PC-3 (cell line): ENCODE data around the gene PCDHGB7. TPM values are rescaled to one million over a fixed set of nuclear protein-coding genes. Genes with fewer than 3 reads are reported as not detected.

Experiments
- ATAC-seq: fragments of 200-7000 bp; cut with Tn5 transposase; 2 replicates; pipeline ENCODE4 v1.9.1; 2020; ENCODE audit warnings: mild to moderate bottlenecking, moderate library complexity
- BruUV-seq: library from RNA; stranded (reverse); fragments of 400-500 nt; replicated peaks from 2 replicates; lab custom pipeline; 2021; lab: Mats Ljungman, UMichigan
- CTCF ChIA-PET: fragments of 300-600 bp; sonication (Branson Sonifier 250); formaldehyde crosslinking; loops from one replicate; lab custom pipeline; 2022; ENCODE audit warnings: antibody characterized with exemption; lab: Charles Lee
- POLR2A ChIA-PET: fragments of 300-600 bp; sonication (Branson Sonifier 250); formaldehyde crosslinking; loops from one replicate; lab custom pipeline; 2022; ENCODE audit warnings: antibody characterized with exemption; ENCODE audit not compliant: unreplicated experiment; lab: Charles Lee
- DNase-seq: peaks from one replicate; pipeline ENCODE4 v3.0.0-alpha.2; 2015
- H2AFZ ChIP-seq: fragments of 300-600 bp; sonication (generic); 2 replicates; pipeline ENCODE4 v1.6.0; 2016; ENCODE audit warnings: antibody characterized with exemption, low read length
- H3F3A ChIP-seq: fragments of 300-600 bp; sonication (generic); one replicate; pipeline ENCODE4 v1.6.0; 2017; ENCODE audit warnings: antibody characterized with exemption, low read length, control low read depth, mild to moderate bottlenecking; ENCODE audit not compliant: unreplicated experiment
- H3K27ac ChIP-seq: fragments of 300-600 bp; sonication (generic); 2 replicates; pipeline ENCODE4 v1.5.1; 2016; ENCODE audit warnings: mild to moderate bottlenecking, low read length
- H3K27me3 ChIP-seq: fragments of 300-600 bp; sonication (generic); 2 replicates; pipeline ENCODE4 v1.6.1; 2016; ENCODE audit warnings: low read length, mixed read lengths
- H3K36me3 ChIP-seq: fragments of 300-600 bp; sonication (generic); 2 replicates; pipeline ENCODE4 v1.6.1; 2016; ENCODE audit warnings: low read depth, mixed run types, low read length, mixed read lengths
- H3K4me1 ChIP-seq: fragments of 300-600 bp; sonication (generic); 2 replicates; pipeline ENCODE4 v1.5.1; 2016; ENCODE audit warnings: low read length; ENCODE audit not compliant: insufficient read depth
- H3K4me2 ChIP-seq: fragments of 300-600 bp; sonication (generic); 2 replicates; pipeline ENCODE4 v1.6.0; 2016; ENCODE audit warnings: low read length
- H3K4me3 ChIP-seq: fragments of 300-600 bp; sonication (generic); 2 replicates; pipeline ENCODE4 v1.5.1; 2016; ENCODE audit warnings: mild to moderate bottlenecking, low read length, mixed read lengths
- H3K79me2 ChIP-seq: fragments of 300-600 bp; sonication (generic); 2 replicates; pipeline ENCODE4 v1.6.1; 2017; ENCODE audit warnings: low read length, mixed read lengths
- H3K9ac ChIP-seq: fragments of 300-600 bp; sonication (generic); 2 replicates; pipeline ENCODE4 v1.6.0; 2016; ENCODE audit warnings: mild to moderate bottlenecking, low read length
- H3K9me2 ChIP-seq: fragments of 300-600 bp; sonication (generic); replicated peaks from 2 replicates; pipeline ENCODE4 v1.6.1; 2016; ENCODE audit warnings: mixed run types, low read length, mixed read lengths
- H3K9me3 ChIP-seq: fragments of 300-600 bp; sonication (generic); 2 replicates; pipeline ENCODE4 v1.6.1; 2016; ENCODE audit warnings: low read length, mixed read lengths
- H4K20me1 ChIP-seq: fragments of 300-600 bp; sonication (generic); 2 replicates; pipeline ENCODE4 v1.6.1; 2016; ENCODE audit warnings: low read length, mixed read lengths
- EZH2 ChIP-seq: fragments of 300-600 bp; sonication (generic); IDR thresholded peaks from one replicate; pipeline ENCODE4 v1.6.1; 2017; ENCODE audit warnings: antibody characterized with exemption, mild to moderate bottlenecking, low read length; ENCODE audit not compliant: unreplicated experiment
- EZH2phosphoT487 ChIP-seq: fragments of 300-600 bp; sonication (generic); IDR thresholded peaks from 2 replicates; pipeline ENCODE4 v1.6.1; 2018; ENCODE audit warnings: mild to moderate bottlenecking, antibody characterized with exemption, low read length, borderline replicate concordance
- intact Hi-C: fragments of 100-400 bp; cut with micrococcal nuclease; formaldehyde crosslinking; loops from 2 replicates; pipeline ENCODE4 v1.9.0; 2023
- total RNA-seq: library from RNA; depleted of rRNA; stranded (reverse); fragments of >200 nt; gene quantifications from 2 replicates; pipeline ENCODE4 v1.2.3, GENCODE V29; 2014; rRNA removed
- TF ChIP-seq, protein P1 (sequence below): fragments of 300-600 bp; sonication (generic); conservative IDR thresholded peaks from 2 replicates; pipeline ENCODE4 v1.5.1; 2017; ENCODE audit warnings: antibody characterized with exemption, low read depth, mild to moderate bottlenecking, low read length

The PCDHGB7 gene
- total RNA-seq, 1 experiment from 2014 or later = 0.44 TPM

- no peaks in the 10 kb centered on the region for H3F3A ChIP-seq
- TF ChIP-seq EZH2phosphoT487 (no peak), EZH2 (no peak)
- TF ChIP-seq, protein P1, sequence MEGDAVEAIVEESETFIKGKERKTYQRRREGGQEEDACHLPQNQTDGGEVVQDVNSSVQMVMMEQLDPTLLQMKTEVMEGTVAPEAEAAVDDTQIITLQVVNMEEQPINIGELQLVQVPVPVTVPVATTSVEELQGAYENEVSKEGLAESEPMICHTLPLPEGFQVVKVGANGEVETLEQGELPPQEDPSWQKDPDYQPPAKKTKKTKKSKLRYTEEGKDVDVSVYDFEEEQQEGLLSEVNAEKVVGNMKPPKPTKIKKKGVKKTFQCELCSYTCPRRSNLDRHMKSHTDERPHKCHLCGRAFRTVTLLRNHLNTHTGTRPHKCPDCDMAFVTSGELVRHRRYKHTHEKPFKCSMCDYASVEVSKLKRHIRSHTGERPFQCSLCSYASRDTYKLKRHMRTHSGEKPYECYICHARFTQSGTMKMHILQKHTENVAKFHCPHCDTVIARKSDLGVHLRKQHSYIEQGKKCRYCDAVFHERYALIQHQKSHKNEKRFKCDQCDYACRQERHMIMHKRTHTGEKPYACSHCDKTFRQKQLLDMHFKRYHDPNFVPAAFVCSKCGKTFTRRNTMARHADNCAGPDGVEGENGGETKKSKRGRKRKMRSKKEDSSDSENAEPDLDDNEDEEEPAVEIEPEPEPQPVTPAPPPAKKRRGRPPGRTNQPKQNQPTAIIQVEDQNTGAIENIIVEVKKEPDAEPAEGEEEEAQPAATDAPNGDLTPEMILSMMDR = no peak
- H3K9ac ChIP-seq = no peak overlapping the region
- no peaks in the 10 kb centered on the region for H3K9me2 ChIP-seq
- H4K20me1 ChIP-seq = no peaks in the 10 kb centered on the region
- ChIA-PET POLR2A (no interaction called here), CTCF (no interaction called here)
- 0 out of 2 replicates have a peak, but pooled peaks cover 4% of the 10 kb centered on the region for H3K9me3 ChIP-seq
- DNase-seq = no peak
- no peaks in the 10 kb centered on the region for H3K79me2 ChIP-seq
- H3K4me2 ChIP-seq = no peak overlapping the region
- H3K27ac ChIP-seq = no peak overlapping the region
- no peak overlapping the region for H2AFZ ChIP-seq
- no peaks in the 10 kb centered on the region for H3K27me3 ChIP-seq
- H3K4me3 ChIP-seq = no peak overlapping the region
- intact Hi-C loops = no loop called here
- BruUV-seq = no TSS peak
- ATAC-seq = no peak
- H3K4me1 ChIP-seq = no peaks in the 10 kb centered on the region
- no peaks in the 10 kb centered on the region; the same call in 1 of the 2 replicates for H3K36me3 ChIP-seq
Observed at GRCh38 chr5:141441571-141442170, 24.2 kb downstream of the PCDHGB7 start.

- Histone ChIP-seq H3F3A (no peaks in the 10 kb centered on the region), H3K79me2 (no peaks in the 10 kb centered on the region), H3K4me3 (no peak overlapping the region), H3K9me2 (no peaks in the 10 kb centered on the region), H3K27me3 (no peaks in the 10 kb centered on the region), H3K9me3 (no peaks in the 10 kb centered on the region), H3K4me1 (no peaks in the 10 kb centered on the region), H3K9ac (no peak overlapping the region), H3K4me2 (no peak overlapping the region), H4K20me1 (no peaks in the 10 kb centered on the region), H3K27ac (no peak overlapping the region), H3K36me3 (no peaks in the 10 kb centered on the region), H2AFZ (no peak overlapping the region)
- ChIA-PET POLR2A (no interaction called here), CTCF (no interaction called here)
- no peak for DNase-seq
- intact Hi-C loops = no loop called here
- no TSS peak for BruUV-seq
- ATAC-seq = no peak
- TF ChIP-seq EZH2 (no peak), EZH2phosphoT487 (no peak)
- TF ChIP-seq, protein P1 = no peak
Observed at GRCh38 chr5:141465351-141465750, 47.9 kb downstream of the PCDHGB7 start.

Other genes starting within 250 kb of the PCDHGB7 start
- gene PCDHB7, start 245.0 kb upstream of the PCDHGB7 start, total RNA-seq = 0.22 TPM in 1 of 2 replicates, not detected in the other
- gene PCDHB8, start 239.9 kb upstream of the PCDHGB7 start, total RNA-seq = 0.22 and 0.40 TPM in 2 replicates
- gene PCDHB16, start 235.3 kb upstream of the PCDHGB7 start, total RNA-seq = 0.46 TPM in 1 of 2 replicates, not detected in the other
- gene PCDHB9, start 230.5 kb upstream of the PCDHGB7 start, total RNA-seq = 0.23 and 0.73 TPM in 2 replicates
- 0.33 and 0.35 TPM in 2 replicates for gene PCDHB10, start 225.3 kb upstream of the PCDHGB7 start, total RNA-seq
- 0.40 and 0.69 TPM in 2 replicates for gene PCDHB11, start 218.1 kb upstream of the PCDHGB7 start, total RNA-seq
- 0.15 and 0.63 TPM in 2 replicates for gene PCDHB12, start 209.0 kb upstream of the PCDHGB7 start, total RNA-seq
- gene PCDHB13, start 203.8 kb upstream of the PCDHGB7 start, total RNA-seq = 0.40 and 0.52 TPM in 2 replicates
- 0.58 and 0.87 TPM in 2 replicates for gene PCDHB14, start 194.3 kb upstream of the PCDHGB7 start, total RNA-seq
- not detected in 2 replicates for gene PCDHB15, start 172.3 kb upstream of the PCDHGB7 start, total RNA-seq
- 0.18 and 0.40 TPM in 2 replicates for gene SLC25A2, start 113.6 kb upstream of the PCDHGB7 start, total RNA-seq
- gene TAF7, start 96.9 kb upstream of the PCDHGB7 start, total RNA-seq = 27.6 and 32.3 TPM in 2 replicates
- 0.04 and 0.06 TPM in 2 replicates for gene PCDHGA1, start 87.2 kb upstream of the PCDHGB7 start, total RNA-seq
- not detected in 2 replicates for gene PCDHGA2, start 78.9 kb upstream of the PCDHGB7 start, total RNA-seq
- not detected in 2 replicates for gene PCDHGA3, start 73.8 kb upstream of the PCDHGB7 start, total RNA-seq
- gene PCDHGB1, start 67.6 kb upstream of the PCDHGB7 start, total RNA-seq = 0.04 TPM in 1 of 2 replicates, not detected in the other
- gene PCDHGA4, start 62.7 kb upstream of the PCDHGB7 start, total RNA-seq = 0.04 TPM in 1 of 2 replicates, not detected in the other
- gene PCDHGB2, start 57.7 kb upstream of the PCDHGB7 start, total RNA-seq = 1.4 and 2.2 TPM in 2 replicates
- gene PCDHGA5, start 53.5 kb upstream of the PCDHGB7 start, total RNA-seq = 0.98 and 2.4 TPM in 2 replicates
- gene PCDHGB3, start 47.4 kb upstream of the PCDHGB7 start, total RNA-seq = 1.2 and 1.3 TPM in 2 replicates
- 1.3 and 1.6 TPM in 2 replicates for gene PCDHGA6, start 43.8 kb upstream of the PCDHGB7 start, total RNA-seq
- gene PCDHGA7, start 34.9 kb upstream of the PCDHGB7 start, total RNA-seq = 0.51 and 0.75 TPM in 2 replicates
- gene PCDHGB4, start 30.0 kb upstream of the PCDHGB7 start, total RNA-seq = 0.73 and 1.3 TPM in 2 replicates
- gene PCDHGA8, start 25.0 kb upstream of the PCDHGB7 start, total RNA-seq = 0.23 and 0.51 TPM in 2 replicates
- 9.0 and 10.3 TPM in 2 replicates for gene PCDHGB5, start 19.7 kb upstream of the PCDHGB7 start, total RNA-seq
- gene PCDHGA9, start 14.9 kb upstream of the PCDHGB7 start, total RNA-seq = 1.9 and 2.9 TPM in 2 replicates
- gene PCDHGB6, start 9.7 kb upstream of the PCDHGB7 start, total RNA-seq = 1.1 and 1.8 TPM in 2 replicates
- 0.23 and 0.84 TPM in 2 replicates for gene PCDHGA10, start 4.7 kb upstream of the PCDHGB7 start, total RNA-seq
- gene PCDHGA11, start 3.4 kb downstream of the PCDHGB7 start, total RNA-seq = 0.66 and 0.92 TPM in 2 replicates
- 0.11 and 0.52 TPM in 2 replicates for gene PCDHGA12, start 12.8 kb downstream of the PCDHGB7 start, total RNA-seq
- 0.35 and 2.1 TPM in 2 replicates for gene PCDHGC3, start 58.3 kb downstream of the PCDHGB7 start, total RNA-seq
- 0.58 and 1.5 TPM in 2 replicates for gene PCDHGC4, start 67.4 kb downstream of the PCDHGB7 start, total RNA-seq
- gene PCDHGC5, start 71.4 kb downstream of the PCDHGB7 start, total RNA-seq = 0.40 and 0.46 TPM in 2 replicates
- gene DIAPH1, start 201.3 kb downstream of the PCDHGB7 start, total RNA-seq = 51.9 and 106 TPM in 2 replicates
- gene HDAC3, start 219.2 kb downstream of the PCDHGB7 start, total RNA-seq = 66.8 and 82.9 TPM in 2 replicates
- gene RELL2, start 219.3 kb downstream of the PCDHGB7 start, total RNA-seq = 4.1 and 5.6 TPM in 2 replicates
- 17.2 and 22.7 TPM in 2 replicates for gene FCHSD1, start 233.7 kb downstream of the PCDHGB7 start, total RNA-seq